Sigmoid colon (tissue), 7 donors: ENCODE measurements around the gene TPX2. TPM values are rescaled to one million over a fixed set of nuclear protein-coding genes. Genes with fewer than 3 reads are reported as not detected.

Experiments used
- DNase-seq: peaks from one replicate; pipeline ENCODE4 v3.0.0-alpha.2; 2019
- H3K27ac ChIP-seq, 4 donors: fragments of 200-600 bp; sonication (generic); one replicate each; pipeline ENCODE4 v1.5.1; 2016 to 2019; ENCODE audit warnings: mild to moderate bottlenecking in 1 of 4
- H3K27me3 ChIP-seq, 3 donors: fragments of 200-600 bp; sonication (generic); one replicate each; pipeline ENCODE4 v1.5.1; 2019; ENCODE audit warnings: mild to moderate bottlenecking in 1 of 3
- H3K36me3 ChIP-seq, 4 donors: fragments of 200-600 bp; sonication (generic); one replicate each; pipeline ENCODE4 v1.5.1; 2016 to 2019
- H3K4me1 ChIP-seq, 4 donors: fragments of 200-600 bp; sonication (generic); one replicate each; pipeline ENCODE4 v1.5.1; 2017 to 2019
- H3K4me3 ChIP-seq, 4 donors: fragments of 200-600 bp; sonication (generic); one replicate each; pipeline ENCODE4 v1.5.1; 2017 to 2019; ENCODE audit warnings: mild to moderate bottlenecking in 2 of 4, moderate library complexity in 1 of 4
- H3K9me3 ChIP-seq, 4 donors: fragments of 200-600 bp in 3 of 4; sonication (generic) in 3 of 4; one replicate each; pipeline versions ENCODE4 v1.5.1 to v1.6.1; 2013 to 2019
- CTCF ChIP-seq, 4 experiments: fragments of 450-650 bp in 3 of 4; fragments of 200-600 bp in 1 of 4; IDR thresholded peaks; one replicate each; pipeline ENCODE4 v1.5.1; 2016 to 2019; ENCODE audit warnings: antibody characterized with exemption in 4 of 4, mild to moderate bottlenecking in 3 of 4, moderate library complexity in 2 of 4
- EP300 ChIP-seq, 4 donors: sonication (generic); formaldehyde crosslinking; IDR thresholded peaks; one replicate each; pipeline ENCODE4 v1.6.1; 2017; ENCODE audit warnings: antibody characterized with exemption in 4 of 4
- POLR2A ChIP-seq, 2 donors: fragments of 450-650 bp; IDR thresholded peaks; one replicate each; pipeline ENCODE4 v1.6.1; 2016; ENCODE audit warnings: antibody characterized with exemption in 2 of 2, mild to moderate bottlenecking in 2 of 2, moderate library complexity in 2 of 2
- POLR2AphosphoS5 ChIP-seq, 4 donors: sonication (generic); formaldehyde crosslinking; IDR thresholded peaks; one replicate each; pipeline ENCODE4 v1.6.1; 2017; ENCODE audit warnings: antibody characterized with exemption in 4 of 4
- WGBS, 2 donors: extraction: QIAGEN DNeasy Blood & Tissue Kit; methylation state at CpG; one replicate each; pipeline ENCODE4 v1.1.7; 2013; 5-methylcytosine and 5-hydroxymethylcytosine counted together
- intact Hi-C: fragments of 100-400 bp; cut with DNase I; formaldehyde crosslinking; loops from one replicate; pipeline ENCODE4 v1.15.1; 2023
- polyA plus RNA-seq, 3 donors: library from polyadenylated mRNA; stranded (reverse); fragments of 200-250 nt; gene quantifications; one replicate each; pipeline ENCODE4 v1.2.3, GENCODE V29; 2013
- total RNA-seq, 4 donors: library from RNA; depleted of rRNA; stranded (reverse); fragments of >200 nt; gene quantifications; one replicate each; pipeline ENCODE4 v1.1.0, GENCODE V29; 2016
- donor health status: healthy with polysubstance abuse.
- donor health status: Bipolar disorder and iron deficiency.
- donor health status: healthy.

Gene TPX2
- total and polyA plus RNA-seq, 7 donors: 0.36 to 24.0 (median 2.4) TPM; not detected in 2

- intact Hi-C loops: no loop called here
- H3K4me3 ChIP-seq: no peak overlapping the region
- no peak for TF ChIP-seq POLR2A (IDR thresholded peaks at IDR 0.05)
- no peak for TF ChIP-seq EP300 (IDR thresholded peaks at IDR 0.05)
- no peak for TF ChIP-seq CTCF (IDR thresholded peaks at IDR 0.05)
- TF ChIP-seq POLR2AphosphoS5 (IDR thresholded peaks at IDR 0.05): no peak
- no peaks in the 10 kb centered on the region for H3K9me3 ChIP-seq
- 40 to 65% methylated on average over 20 of the region's 20 CpGs for WGBS, 2 donors
- no peak overlapping the region for H3K27ac ChIP-seq
- no peak for DNase-seq
- H3K36me3 ChIP-seq: no peaks in the 10 kb centered on the region
- peaks cover 0 to 17% (median 12%) of the 10 kb centered on the region in 4 donors for H3K4me1 ChIP-seq
- H3K27me3 ChIP-seq: peaks cover 0 to 9% (median 0%) of the 10 kb centered on the region in 3 donors
Observed at GRCh38 chr20:31833931-31834521, 94.9 kb downstream of the TPX2 start.

GRCh38 chr20:31835554-31835953 is 96.5 kb downstream of the TPX2 start:
- TF ChIP-seq POLR2A (IDR thresholded peaks at IDR 0.05) (no peak), POLR2AphosphoS5 (IDR thresholded peaks at IDR 0.05) (no peak), EP300 (IDR thresholded peaks at IDR 0.05) (no peak), CTCF (IDR thresholded peaks at IDR 0.05) (no peak)
- no peak for DNase-seq
- 75 to 78% methylated on average over 9 of the region's 9 CpGs for WGBS, 2 donors
- H3K27me3 ChIP-seq: peaks cover 0 to 9% (median 0%) of the 10 kb centered on the region in 3 donors
- H3K27ac ChIP-seq: no peak overlapping the region
- intact Hi-C loops: no loop called here
- no peak overlapping the region for H3K4me3 ChIP-seq
- no peaks in the 10 kb centered on the region for H3K36me3 ChIP-seq
- no peaks in the 10 kb centered on the region for H3K9me3 ChIP-seq
- H3K4me1 ChIP-seq: peaks cover 0 to 17% (median 12%) of the 10 kb centered on the region in 4 donors

GRCh38 chr20:31835977-31836852 is 97.1 kb downstream of the TPX2 start:
- Histone ChIP-seq H3K9me3 (no peaks in the 10 kb centered on the region), H3K27ac (no peak overlapping the region), H3K27me3 (peaks cover 0 to 9% (median 0%) of the 10 kb centered on the region in 3 donors), H3K36me3 (no peaks in the 10 kb centered on the region), H3K4me1 (peaks cover 0 to 17% (median 12%) of the 10 kb centered on the region in 4 donors), H3K4me3 (no peak overlapping the region)
- intact Hi-C loops: no loop called here
- TF ChIP-seq POLR2AphosphoS5 (IDR thresholded peaks at IDR 0.05): peak in 1 of 4 donors; percentile 14
- no peak for TF ChIP-seq CTCF (IDR thresholded peaks at IDR 0.05)
- DNase-seq: peak; percentile 83
- WGBS, 2 donors: 26 to 33% methylated on average over 14 of the region's 14 CpGs

GRCh38 chr20:31836853-31837608 is 97.9 kb downstream of the TPX2 start:
- peaks cover 0 to 17% (median 12%) of the 10 kb centered on the region in 4 donors for H3K4me1 ChIP-seq
- H3K36me3 ChIP-seq: no peaks in the 10 kb centered on the region
- intact Hi-C loops: no loop called here
- H3K27me3 ChIP-seq: peaks cover 0 to 9% (median 0%) of the 10 kb centered on the region in 3 donors
- 78 to 79% methylated on average over 5 of the region's 5 CpGs for WGBS, 2 donors
- H3K9me3 ChIP-seq: no peaks in the 10 kb centered on the region
- DNase-seq: peak; percentile 44
- H3K4me3 ChIP-seq: no peak overlapping the region
- TF ChIP-seq POLR2AphosphoS5 (IDR thresholded peaks at IDR 0.05): no peak
- no peak for TF ChIP-seq POLR2A (IDR thresholded peaks at IDR 0.05)
- no peak for TF ChIP-seq EP300 (IDR thresholded peaks at IDR 0.05)
- TF ChIP-seq CTCF (IDR thresholded peaks at IDR 0.05): no peak
- H3K27ac ChIP-seq: no peak overlapping the region
